NK-92 treated with Interleukin-12 subunit alpha and Interleukin-12 subunit beta, amount 100 ng/mL, for 24 hours (cell line): ENCODE results near the gene RPS3A.
"Not testable (repeated sequence)": the region's sequence is repeated elsewhere in the genome, so short reads cannot be mapped to it uniquely, and the experiment has no call there.

Experiments used
- DNase-seq: peaks from one replicate; lab custom pipeline; 2025; lab: John Stamatoyannopoulos, UW

Gene RPS3A

GRCh38 chr4:151099229-151099975 lies at the start of gene RPS3A:
RPS3A (plus strand) TSS chr4:151099628; CDS start chr4:151099653, 25 bp downstream.
- DNase-seq: peak; percentile 89

- no peak for DNase-seq
Measured at GRCh38 chr4:151052785-151053184, 46.6 kb upstream of the RPS3A start.

- DNase-seq: no peak
Measured at GRCh38 chr4:151055539-151055938, 43.9 kb upstream of the RPS3A start.

- DNase-seq: not testable (repeated sequence)
Measured at GRCh38 chr4:151063143-151063542, 36.3 kb upstream of the RPS3A start.

- no peak for DNase-seq
Measured at GRCh38 chr4:151067316-151067970, 32.0 kb upstream of the RPS3A start.

- DNase-seq: no peak
Measured at GRCh38 chr4:151074416-151074916, 25.0 kb upstream of the RPS3A start.

- not testable (repeated sequence) for DNase-seq
Measured at GRCh38 chr4:151077978-151078377, 21.4 kb upstream of the RPS3A start.

GRCh38 chr4:151087467-151087866 lies 12.0 kb upstream of the RPS3A start:
- no peak for DNase-seq

GRCh38 chr4:151091047-151091446 lies 8.4 kb upstream of the RPS3A start:
- no peak for DNase-seq

- no peak for DNase-seq
Measured at GRCh38 chr4:151092488-151092887, 6.9 kb upstream of the RPS3A start.

GRCh38 chr4:151093203-151093602 lies 6.2 kb upstream of the RPS3A start:
- no peak for DNase-seq

- no peak for DNase-seq
Measured at GRCh38 chr4:151094290-151094751, 5.1 kb upstream of the RPS3A start.

- no peak for DNase-seq
Measured at GRCh38 chr4:151095142-151095541, 4.3 kb upstream of the RPS3A start.

- no peak for DNase-seq
Measured at GRCh38 chr4:151097759-151098158, 1.7 kb upstream of the RPS3A start.

GRCh38 chr4:151098979-151099228 lies 524 bp upstream of the RPS3A start:
- no peak for DNase-seq

- no peak for DNase-seq
Measured at GRCh38 chr4:151099976-151100417, 569 bp downstream of the RPS3A start.

- no peak for DNase-seq
Measured at GRCh38 chr4:151100531-151100930, 1.1 kb downstream of the RPS3A start.

GRCh38 chr4:151103758-151104157 lies 4.3 kb downstream of the RPS3A start:
- DNase-seq: no peak

- DNase-seq: no peak
Measured at GRCh38 chr4:151104621-151105020, 5.2 kb downstream of the RPS3A start.

- no peak for DNase-seq
Measured at GRCh38 chr4:151105454-151106032, 6.1 kb downstream of the RPS3A start.

- DNase-seq: no peak
Measured at GRCh38 chr4:151107063-151107462, 7.6 kb downstream of the RPS3A start.

GRCh38 chr4:151110236-151110635 lies 10.8 kb downstream of the RPS3A start:
- no peak for DNase-seq

- DNase-seq: no peak
Measured at GRCh38 chr4:151114338-151114737, 14.9 kb downstream of the RPS3A start.
